ENCODE measurements around the gene NSUN2.

NSUN2 gene

DNA sequence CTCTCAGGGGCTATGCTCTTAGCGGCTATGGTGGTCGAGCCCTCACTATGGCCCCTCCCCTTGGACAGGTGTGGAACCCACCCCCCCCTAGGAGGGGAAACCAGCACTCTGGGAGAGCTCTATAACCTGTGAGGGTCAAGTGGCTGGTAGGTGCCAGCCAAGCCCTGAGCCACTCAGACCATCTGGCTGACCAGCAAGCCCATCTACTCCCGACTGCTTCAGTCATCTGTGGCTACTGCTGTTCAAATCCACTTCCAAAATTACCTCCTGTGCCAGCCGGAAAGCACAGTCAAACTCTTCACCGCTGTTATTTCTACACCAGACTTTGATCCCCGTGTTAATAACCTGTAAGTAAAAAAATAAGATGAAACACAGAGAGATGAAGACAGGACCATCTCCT is 28.5 kb downstream of the NSUN2 start:
- DNase-seq (ENCODE audit: low read depth, low spot score): no peak

DNA sequence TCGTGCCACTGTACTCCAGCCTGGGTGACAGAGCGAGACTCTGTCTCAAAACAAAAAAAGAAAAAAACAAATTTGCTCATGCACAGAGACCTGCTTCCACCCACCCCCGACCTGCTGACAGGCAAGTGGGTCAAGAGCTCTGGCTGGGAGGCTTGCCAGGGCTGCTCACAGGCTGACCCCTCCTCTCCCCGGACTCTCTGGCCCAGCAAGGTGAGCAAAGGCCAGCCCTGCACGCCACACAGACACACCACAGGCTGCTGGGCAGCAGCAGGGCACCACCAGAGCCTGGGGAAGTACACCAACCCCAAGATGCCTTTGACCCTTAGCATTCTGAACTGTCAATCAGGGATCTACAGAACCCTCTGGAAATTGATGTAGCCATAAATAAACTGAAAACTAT is 29.2 kb downstream of the NSUN2 start:
- DNase-seq (ENCODE audit: low read depth, low spot score): no peak

DNA sequence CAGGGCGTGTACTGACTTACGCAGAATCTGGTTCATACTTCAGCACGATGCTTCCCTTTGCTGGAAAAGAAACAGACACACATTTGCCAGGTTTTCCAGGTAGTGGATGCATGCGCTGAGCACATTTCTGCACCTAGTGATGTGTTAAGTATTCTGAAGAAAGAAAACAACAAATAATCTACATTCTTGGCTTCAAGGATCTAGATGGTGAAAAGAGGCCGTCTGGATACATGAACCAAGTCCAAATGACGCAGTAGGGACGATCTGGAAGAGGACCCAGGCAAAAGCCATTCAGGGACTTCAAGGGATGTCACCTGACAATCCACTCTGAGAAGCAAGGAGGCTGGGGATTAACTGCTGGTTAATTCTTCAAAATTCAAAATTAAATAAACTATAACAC is 30.4 kb downstream of the NSUN2 start:
- DNase-seq (ENCODE audit: low read depth, low spot score): no peak

- DNase-seq (ENCODE audit: low read depth, low spot score): no peak
Measured at GRCh38 chr5:6601816-6602215, 31.0 kb downstream of the NSUN2 start.

GRCh38 chr5:6601271-6601670 is 31.6 kb downstream of the NSUN2 start:
- no peak for DNase-seq (ENCODE audit: low read depth, low spot score)

DNA sequence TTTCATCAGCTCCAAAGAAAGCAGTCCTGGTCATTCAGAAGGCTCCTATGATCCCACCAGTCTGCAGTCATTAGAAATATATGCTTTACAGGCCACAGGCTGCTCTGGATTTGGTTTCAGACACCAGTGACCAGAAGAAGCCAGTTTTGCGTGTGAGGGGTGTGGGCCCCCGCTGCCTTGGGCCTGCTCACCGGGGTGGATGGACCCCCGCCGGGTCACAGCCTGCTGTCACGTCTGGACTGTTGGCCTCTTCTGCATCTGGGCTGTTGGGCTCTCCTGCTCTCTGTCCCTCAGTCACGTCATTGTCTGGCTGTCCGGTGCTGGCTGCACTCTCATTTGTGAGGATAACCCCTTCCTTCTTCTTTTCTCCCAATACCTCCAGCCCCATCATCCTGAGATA is 33.1 kb downstream of the NSUN2 start:
- no peak for DNase-seq (ENCODE audit: low read depth, low spot score)

DNA sequence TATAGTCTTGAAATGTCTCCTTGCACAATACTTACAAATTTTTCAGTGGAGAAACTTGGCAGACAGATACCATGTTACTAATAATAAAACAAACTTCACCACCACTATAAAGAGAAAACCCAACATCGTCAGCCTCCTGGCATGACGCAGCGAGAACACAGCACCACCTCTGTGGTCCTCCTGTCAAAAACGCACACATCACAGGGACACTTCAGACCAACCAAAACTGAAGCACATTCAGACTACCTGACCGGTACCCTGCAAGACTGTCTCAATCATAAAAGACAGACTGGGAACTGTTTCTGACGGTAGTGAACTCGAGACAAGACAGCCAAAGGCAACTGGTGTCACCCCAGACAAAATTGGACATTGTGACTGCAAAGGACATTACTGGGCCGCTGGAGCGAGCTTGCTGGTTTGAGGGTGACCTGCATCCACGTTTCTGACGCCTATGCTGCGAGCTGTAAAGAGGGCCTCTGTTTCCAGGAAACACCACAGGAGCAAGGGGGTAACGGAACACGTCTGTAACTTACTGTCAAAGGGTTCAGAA is 34.4 kb downstream of the NSUN2 start:
- DNase-seq (ENCODE audit: low read depth, low spot score): no peak

GRCh38 chr5:6597557-6597956 is 35.3 kb downstream of the NSUN2 start:
- DNase-seq (ENCODE audit: low read depth, low spot score): no peak

DNA sequence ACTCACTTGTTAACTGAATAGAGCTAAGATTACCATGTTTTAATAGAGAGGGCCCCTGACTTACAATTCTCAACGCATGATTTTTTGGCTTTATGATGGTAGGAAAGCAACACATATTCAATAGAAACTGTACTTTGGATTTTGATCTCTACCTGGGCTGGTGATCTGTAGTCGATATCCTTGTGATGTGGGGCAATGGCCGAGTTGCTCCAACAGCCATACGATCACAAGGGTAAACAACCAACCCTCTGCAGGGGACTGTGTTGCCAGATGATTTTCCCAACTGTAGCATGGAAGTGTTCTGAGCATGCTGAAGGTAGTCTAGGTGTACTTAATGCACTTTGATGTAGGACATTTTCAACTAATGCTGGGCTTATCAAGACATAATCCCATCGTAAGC is 36.5 kb downstream of the NSUN2 start:
- no peak for DNase-seq (ENCODE audit: low read depth, low spot score)

DNA sequence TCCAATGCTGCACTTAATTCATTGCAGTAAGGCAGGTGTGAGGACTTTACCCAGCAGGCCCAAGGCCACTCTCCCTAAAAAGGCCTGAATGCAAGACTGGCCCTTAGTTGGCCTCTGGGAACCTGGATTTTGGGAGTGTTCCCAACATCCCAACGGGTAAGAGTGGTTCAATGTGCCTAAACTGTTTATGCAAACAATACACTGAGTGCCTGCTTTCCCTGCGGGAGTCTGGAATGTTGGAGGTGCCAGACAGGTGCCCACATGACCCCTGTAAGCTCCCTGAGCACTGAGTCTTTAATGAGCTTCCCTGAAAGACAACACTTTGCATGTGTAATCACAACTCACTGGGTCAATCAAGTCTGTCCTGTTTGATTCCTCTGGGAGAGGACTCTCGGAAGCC is 37.4 kb downstream of the NSUN2 start:
- no peak for DNase-seq (ENCODE audit: low read depth, low spot score)

GRCh38 chr5:6594066-6594465 is 38.8 kb downstream of the NSUN2 start:
- DNase-seq (ENCODE audit: low read depth, low spot score): no peak

DNA sequence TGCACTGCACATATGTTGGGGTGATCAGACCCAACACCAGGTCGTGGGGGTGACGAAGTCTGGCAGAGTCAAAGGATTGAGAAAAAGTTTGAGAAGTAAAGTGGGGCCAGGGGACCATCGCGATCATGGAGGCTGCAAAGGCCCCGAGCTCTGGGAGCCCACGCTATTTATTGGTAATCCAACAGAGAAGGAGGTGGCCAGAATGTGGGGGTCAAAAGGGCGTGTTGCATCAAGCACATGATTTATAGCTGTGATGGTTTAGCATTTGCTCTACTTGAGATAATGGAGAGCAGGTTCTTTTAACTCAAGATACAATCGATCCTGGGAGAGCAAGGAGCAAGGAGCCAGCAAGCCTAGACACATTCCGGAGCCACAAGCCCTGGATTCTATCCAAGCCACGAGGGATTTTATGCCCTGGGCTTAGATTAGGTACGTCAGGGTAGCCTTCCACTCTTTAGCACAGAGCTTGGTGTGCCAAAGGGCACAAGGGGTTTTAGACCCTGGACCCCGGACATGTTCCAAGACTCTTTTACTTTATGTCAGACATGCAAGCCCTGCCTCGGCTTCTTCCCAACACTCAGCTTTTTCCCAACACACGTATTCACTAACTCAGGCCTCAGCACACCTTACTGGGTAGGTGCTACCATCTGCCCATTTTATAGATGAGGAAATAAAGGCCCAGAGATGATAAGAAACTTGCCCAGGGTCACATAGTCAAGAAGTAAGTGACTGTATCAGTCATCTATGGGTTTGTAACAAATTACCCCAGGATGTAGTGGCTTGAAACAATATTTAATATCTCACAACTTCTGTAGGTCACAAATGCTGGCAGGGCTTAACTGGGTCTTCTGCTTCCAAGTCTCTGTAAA is 39.5 kb downstream of the NSUN2 start:
- DNase-seq (ENCODE audit: low read depth, low spot score): no peak

DNA sequence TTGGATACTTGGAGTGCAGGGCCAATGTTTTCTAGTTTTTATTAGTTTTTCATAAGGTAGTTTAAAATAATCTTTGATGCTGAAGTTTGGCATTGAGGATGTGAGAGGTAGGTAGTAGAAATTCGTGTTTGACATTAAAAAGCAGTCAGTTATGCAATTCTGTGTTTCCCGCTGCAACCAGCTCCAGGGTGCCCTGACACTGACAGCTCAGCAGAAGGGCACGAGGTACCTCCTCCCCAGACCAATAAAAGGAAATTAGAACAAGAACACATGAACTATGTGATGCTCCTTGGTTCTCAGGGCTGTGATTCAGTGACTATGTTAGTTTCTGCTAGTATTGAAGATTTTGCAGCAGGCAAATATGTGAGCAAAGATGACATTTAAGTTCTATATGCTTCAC is 40.2 kb downstream of the NSUN2 start:
- DNase-seq (ENCODE audit: low read depth, low spot score): no peak

- DNase-seq (ENCODE audit: low read depth, low spot score): no peak
Measured at GRCh38 chr5:6591671-6592288, 41.1 kb downstream of the NSUN2 start.

DNA sequence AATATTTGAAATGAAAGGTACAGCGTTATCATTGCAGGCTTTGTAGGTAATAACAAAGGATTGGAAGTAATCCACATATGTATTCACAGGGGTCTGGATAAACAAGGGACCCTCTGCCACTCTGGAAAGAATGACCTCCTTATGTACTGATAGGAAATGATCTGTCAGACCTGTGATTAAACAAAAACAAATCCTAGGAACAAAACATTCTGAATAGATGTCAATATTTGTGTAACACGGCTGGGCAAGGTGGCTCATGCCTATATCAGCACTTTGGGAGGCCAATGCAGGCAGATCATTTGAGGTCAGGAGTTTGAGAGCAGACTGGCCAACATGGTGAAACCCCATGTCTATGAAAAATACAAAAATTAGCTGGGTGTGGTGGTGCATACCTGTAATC is 42.3 kb downstream of the NSUN2 start:
- DNase-seq (ENCODE audit: low read depth, low spot score): no peak

GRCh38 chr5:6587171-6587570 is 45.7 kb downstream of the NSUN2 start:
- no peak for DNase-seq (ENCODE audit: low read depth, low spot score)

DNA sequence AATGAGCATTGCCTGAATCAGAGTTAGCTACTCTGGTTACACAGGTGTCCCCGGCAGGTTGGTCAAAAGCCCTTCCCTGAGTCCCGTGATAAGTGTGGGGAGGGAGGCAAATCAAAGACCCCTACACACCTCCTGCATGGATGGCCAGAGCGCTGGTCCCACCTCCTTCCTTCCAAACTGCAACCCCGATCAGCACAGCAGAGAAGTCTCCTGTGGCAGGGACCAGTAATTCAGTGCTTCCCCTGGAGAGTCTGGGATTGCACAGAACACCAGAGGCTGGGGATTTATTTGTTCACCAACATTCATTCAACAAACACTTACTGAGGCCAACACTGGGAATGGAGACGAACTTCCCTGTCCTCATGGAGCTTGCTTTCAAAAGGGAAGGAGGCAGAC is 46.2 kb downstream of the NSUN2 start:
- no peak for DNase-seq (ENCODE audit: low read depth, low spot score)

DNA sequence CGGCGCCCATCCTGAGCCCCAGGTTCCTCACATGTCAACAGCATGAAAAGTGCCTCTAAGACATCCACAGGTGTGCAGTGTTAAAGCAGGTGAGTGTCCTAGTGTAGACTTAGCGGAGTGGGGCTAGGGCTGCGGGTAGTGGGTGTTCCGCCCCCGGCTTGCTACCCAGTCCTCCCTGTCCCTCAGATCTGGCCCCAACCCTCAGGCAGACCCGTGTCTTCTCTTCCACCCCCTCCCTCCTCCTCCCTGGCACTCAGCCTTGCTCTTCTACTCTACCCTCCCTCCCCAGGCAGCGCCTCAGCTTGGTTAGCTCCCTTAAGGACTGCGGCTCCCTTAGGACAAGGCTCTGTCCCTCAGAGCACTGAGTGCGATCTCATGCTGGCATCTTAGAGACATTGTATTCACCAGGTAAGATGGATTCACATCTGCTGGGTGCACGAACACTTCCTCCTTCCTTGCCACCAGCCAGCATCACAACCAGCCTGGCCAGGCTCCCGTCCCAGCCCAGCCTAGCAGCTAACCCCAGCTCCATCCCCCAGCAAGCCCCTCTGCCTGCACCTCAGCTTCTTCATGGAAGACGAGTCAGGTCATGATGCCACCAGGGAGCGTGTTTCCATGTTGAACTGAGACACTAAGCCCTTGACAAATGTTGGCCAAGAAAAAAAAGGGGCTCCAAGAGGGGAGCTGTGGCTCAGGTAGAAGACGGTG is 46.8 kb downstream of the NSUN2 start:
- no peak for DNase-seq (ENCODE audit: low read depth, low spot score)

- no peak for DNase-seq (ENCODE audit: low read depth, low spot score)
Measured at GRCh38 chr5:6585168-6585567, 47.7 kb downstream of the NSUN2 start.

DNA sequence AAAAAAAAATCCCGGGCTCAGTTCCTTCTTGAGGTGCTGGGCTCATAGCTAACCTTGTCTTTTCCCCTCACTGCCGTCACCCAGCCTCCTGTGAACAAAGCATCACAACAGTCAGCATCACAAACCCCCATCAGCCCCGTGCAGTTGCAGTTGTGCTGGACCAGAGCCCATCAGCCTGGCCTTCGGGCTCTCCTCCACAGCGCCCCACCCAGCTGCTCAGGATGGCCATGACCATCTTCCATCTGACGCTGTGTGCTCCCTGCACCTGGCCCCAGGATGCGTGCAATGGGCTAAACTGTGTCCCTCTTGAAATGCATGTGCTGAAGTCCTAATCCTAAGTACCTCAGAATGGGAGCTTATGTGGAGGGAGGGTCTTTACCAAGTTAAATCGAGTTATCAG is 48.1 kb downstream of the NSUN2 start:
- DNase-seq (ENCODE audit: low read depth, low spot score): no peak

- DNase-seq (ENCODE audit: low read depth, low spot score): no peak
Measured at GRCh38 chr5:6584101-6584645, 48.7 kb downstream of the NSUN2 start.
